HG02678 (cell line): ENCODE measurements around the gene JTB.

Source experiments
- ATAC-seq: cut with Tn5 transposase; IDR thresholded peaks from one replicate; pipeline ENCODE4 v1.9.1; 2021; ENCODE audit warnings: mild to moderate bottlenecking, moderate library complexity; ENCODE audit not compliant: unreplicated experiment

The JTB gene

DNA sequence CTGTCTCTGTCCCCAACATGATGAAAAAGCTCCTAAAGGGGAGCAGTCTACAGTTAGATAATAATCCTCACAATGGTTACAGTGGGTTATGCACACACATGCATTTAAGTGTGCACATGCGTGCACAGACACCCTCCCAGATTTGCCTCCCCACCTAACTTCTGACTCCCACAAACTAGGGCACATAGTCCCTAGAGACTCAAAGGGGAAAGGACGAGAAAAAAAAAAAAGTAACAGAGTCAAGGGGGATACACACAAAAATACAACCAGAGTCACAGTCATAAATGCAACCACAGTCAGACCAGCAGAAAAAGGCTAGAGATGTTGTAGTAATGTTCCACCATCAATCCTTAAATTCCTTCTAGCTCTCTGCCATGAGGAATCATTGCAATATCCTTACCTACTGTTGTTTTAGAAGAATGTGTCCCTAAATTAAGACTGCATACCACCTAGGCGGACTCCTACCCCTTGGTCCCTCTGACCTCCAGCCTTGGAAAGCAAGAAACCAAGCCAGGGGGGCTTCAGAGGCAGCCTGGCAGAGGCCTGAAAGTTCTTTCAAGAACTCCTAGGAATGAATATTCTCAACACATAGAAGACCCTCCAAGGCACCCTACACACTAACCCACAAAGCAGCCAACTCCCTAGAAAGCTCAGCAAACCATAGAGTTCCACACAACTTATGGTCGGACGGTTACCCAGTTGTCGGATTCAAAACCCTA is 20.3 kb downstream of the JTB start:
- ATAC-seq, result no peak

DNA sequence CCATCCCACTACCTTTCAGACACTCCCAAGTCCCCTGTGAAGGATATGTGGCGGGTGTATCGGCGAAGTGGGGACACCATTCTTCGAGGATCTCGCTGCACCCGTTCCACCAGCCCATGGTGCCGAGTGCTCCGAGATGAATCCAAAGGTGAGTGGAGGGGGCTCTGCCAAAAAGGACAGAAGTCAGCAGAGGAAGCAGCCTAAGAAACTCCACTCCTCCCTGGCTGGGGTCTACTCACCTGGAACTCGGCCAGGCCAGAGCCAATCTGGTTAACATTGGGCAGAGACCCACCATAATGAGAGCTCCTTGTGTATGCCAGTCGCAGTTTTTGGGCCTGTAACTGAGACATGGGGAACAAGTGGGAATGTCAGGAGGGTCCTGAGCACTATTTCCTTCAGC is 22.6 kb downstream of the JTB start:
- ATAC-seq, result no peak

DNA sequence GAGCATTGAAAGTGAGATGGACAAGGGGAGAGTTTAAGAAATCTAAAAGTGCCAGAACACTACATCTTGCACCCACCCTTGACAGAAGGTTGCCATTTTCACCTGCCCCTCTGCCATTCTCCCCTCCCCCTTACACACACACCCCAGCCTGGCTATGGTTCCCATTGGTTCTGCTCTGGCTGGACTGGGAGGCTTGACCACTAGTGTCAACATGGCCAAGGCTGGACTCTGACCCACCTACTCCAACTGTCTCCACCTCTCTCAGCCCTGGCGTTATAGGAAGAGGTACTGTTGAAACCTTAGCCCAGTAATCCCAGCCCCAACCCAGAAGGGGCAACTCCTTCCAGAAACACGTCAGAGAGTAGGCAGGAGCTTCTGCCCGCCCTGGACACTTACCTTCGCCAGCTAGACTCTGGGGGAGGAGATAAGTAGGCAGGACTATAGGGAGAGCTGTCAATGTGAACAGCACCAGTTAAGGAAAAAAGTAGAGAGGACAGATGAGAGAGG is 23.6 kb downstream of the JTB start:
- ATAC-seq, result no peak

DNA sequence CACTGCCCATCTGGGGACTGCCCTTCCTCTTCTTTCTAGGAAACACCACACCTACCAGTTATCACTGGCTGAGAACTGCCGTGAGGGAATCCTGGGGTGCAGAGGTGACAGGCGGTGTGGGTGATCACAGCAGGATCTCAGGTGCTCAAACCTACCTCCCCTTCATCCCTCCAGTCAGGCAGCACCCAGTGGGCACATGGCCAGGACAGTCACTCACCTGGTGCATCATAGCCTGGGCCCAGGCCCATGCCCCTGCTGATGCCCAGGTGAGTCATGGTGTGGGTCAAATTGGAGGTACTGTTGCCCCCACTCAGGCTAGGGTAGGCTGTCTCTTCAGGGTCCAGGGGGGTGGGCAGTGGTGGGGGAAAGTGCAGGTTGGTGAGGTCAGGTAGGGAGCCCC is 25.7 kb downstream of the JTB start:
- ATAC-seq, result no peak

DNA sequence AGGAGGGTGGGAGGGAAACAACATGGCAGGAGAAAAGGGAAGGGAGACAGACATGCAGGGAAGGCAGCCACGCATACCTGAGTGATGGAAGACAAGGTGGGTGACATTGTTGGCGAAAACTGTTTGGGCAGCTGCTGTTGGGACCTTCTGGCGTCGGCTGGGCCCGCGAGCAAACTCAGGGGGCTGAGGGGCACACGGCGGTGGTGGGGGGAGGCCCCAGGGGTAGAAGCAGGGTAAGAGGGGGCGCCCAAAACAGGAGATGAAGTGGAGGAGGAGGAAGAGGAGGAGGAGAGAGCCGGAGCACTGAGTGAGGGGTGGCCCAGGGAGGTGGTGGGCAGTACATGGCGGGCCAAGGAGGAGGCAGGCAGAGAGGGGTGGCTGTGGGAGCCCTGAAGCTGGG is 26.3 kb downstream of the JTB start:
- ATAC-seq, result no peak

DNA sequence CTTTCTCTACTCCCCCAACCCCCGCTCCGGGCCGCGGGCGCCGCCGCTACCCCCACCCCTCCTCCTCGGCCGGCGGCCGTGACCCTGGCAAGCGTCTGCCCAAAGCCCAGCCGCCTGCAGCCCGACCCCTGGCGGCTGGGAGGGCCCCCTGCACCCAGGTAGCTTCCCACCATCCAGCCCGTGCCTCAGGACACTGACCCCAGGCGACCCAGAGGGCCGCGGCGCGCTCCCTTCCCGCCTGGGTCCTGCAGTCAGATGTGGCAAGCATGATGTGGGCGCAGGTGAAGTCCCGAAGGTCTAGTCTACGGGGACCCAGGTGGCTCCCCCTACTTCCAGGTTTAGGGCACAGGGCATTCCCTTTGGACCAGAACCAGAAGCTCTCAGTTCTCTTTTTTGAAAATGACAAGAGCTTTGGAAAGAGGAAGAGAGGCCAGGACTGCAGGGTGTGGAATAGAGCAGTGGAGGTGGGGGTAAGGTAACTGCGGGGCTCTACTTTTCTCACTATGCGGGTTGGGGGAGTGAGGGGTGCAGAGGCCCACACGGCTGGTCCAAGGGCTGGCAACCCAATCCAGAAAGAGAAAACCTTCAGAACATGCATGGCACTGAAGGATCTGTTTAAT is 30.7 kb downstream of the JTB start, which contains the start of gene DENND4B:
TSS of gene DENND4B (minus strand) at position 97 of the 620 bp plus-strand sequence. CDS start 2,344 bp downstream, outside the sequence.
- ATAC-seq, result peak; percentile 75

DNA sequence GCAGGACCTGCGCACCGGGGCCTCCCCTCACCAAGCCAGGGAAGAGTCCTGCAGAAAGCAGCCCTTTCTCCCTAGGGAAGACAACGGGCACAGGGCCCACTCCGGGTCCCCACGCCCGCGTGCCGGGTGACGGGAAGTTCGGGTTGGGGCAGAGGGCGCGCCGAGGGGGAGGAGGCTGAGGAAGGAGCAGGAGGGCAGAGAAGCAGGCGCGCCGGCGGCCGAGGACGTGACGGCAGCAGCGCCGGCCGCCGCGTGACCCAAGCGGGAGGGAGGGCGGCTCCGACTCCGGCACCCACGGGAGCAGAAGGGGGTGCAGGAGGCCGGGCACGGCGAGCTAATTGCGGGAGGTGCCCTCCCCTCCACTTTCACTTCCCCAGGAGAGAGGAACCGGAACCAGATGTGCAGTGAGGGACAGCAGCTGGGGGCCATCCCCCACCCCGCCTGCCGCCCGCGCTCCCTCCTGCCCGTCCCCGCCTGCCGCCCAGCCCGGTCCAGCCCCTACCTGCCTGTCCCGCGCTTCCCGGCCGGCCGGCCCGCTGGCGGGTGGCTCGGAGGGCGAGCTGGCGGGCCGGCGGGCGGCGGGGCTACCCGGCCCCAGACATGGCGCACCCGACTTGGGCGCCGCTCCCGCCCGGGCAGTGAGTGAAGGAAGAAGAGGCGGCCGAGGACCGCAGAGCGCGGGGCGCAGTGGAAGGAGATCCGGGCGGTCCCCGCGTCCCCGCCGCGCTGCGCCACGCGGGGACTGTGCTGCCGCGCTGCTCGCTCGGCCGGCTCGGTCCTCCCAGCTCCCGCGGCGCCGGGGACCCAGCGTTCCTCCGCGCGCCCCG is 31.5 kb downstream of the JTB start:
- ATAC-seq, result peak; percentile 69

DNA sequence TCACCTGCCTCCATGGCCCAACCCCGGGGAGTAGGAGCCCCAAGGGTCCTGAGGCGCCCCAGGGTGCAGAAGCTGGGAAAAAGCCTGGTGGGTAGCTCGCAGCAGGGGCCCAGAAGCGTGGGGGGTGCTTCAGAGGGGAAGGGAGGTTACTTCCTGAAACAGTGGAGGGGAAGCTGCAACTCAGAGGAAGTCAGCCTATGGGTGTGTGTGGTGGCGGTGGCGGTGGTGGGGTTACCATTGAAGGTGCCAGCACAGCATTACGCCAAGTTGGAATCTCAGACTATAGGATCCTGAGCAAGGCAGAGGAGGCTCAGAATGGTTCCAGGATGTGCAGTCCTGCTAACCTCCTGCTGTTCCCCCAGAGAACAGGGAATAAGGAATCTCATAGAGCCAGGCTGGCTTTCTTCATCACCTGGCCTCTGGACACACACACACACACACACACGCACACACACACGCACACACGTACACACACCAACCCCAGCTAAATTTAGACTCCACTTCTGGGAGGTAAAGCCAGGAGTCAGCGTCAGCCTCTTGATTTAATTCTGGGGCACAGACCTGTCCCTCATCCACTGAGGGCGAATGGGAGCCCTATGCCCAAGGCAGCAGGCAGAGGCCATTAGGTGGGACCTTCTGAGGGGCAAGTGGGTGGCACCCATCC is 32.2 kb downstream of the JTB start:
- peak; percentile 20 for ATAC-seq

DNA sequence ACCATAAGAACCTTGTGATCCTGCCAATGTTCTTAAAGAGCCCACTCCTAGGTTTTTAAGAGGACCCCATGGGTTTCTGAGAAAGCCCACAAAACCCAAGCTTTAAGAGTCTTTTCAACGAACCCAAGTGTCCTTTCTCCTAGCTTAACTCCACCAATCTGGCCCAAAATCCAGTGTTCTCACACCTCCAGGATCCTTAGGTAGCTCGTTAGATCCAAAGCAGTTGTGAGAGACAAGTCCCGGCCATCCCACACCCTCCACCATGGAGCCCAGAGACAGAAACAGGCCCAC is 32.7 kb downstream of the JTB start:
- no peak for ATAC-seq

DNA sequence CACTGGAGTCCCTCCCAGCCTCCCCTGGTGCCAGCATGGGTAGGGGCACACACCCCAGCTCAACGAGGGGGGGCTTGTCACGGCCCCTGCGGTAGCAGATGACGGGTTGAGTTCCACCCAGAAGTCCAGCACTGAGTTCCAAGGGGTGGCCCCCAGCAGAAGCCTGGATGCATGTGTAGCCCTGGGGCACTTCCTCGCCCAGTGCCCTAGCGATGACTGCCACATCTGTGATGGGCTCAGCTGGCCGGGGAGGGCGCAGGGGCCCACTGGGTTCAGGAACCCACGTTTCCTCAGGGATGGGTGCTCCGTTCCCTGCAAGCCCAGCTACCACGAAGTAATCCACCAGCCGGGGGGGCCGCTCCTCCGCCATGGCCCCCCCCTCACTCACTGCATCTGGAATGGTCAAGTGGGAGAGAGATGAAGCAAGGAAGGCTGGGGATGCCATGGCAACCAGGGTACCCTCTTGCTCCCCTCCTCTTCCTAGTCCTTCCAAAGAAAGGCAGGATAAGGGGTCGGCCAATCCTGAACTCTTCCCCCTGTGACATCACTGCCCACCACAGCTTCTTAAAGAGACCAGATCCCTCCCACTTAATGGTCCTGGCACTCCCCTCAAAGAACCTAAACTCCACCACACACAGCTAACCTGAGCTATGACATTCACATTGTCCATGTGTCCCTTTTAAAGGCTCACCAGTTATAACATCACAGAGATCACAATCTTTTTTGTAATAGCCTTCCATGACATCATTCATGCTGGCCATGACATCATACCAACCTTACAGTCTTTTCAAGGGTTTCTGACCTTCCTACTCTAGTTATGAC is 33.3 kb downstream of the JTB start:
- no peak for ATAC-seq

DNA sequence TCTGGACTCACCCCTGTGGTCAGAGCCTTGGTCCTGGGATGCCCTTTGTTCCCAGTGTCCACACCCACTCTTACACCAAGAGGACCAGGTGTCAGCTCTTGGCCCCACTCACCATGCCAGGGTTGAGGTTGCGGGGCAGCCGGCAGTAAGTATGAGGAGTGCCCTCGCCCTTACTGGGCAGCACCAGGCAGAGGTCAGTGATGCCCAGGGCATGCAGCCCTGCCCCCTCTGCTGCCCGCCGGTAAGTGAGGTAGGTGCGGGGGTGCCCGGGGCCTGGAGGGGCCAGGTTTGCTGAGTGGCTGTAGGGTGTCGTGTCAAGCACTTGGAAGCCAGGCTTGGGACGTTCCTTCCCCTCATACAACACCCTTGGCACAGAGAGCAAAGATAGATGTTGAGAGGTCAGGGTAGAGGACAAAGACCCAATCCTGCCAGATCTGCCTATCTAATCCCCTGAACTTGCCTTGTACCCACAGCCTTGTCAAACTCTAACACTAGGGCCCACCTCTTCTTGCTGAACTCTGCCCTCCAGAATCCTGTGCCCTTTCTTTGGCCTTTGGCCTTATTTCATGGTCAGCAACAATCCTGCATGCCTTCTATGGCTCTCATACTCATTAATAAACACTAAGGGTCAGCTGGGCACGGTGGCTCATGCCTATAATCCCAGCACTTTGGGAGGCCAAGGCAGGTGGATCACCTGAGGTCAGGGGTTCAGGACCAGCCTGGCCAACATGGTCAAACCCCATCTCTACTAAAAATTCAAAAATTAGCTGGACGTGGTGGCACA is 34.5 kb downstream of the JTB start:
- no peak for ATAC-seq

DNA sequence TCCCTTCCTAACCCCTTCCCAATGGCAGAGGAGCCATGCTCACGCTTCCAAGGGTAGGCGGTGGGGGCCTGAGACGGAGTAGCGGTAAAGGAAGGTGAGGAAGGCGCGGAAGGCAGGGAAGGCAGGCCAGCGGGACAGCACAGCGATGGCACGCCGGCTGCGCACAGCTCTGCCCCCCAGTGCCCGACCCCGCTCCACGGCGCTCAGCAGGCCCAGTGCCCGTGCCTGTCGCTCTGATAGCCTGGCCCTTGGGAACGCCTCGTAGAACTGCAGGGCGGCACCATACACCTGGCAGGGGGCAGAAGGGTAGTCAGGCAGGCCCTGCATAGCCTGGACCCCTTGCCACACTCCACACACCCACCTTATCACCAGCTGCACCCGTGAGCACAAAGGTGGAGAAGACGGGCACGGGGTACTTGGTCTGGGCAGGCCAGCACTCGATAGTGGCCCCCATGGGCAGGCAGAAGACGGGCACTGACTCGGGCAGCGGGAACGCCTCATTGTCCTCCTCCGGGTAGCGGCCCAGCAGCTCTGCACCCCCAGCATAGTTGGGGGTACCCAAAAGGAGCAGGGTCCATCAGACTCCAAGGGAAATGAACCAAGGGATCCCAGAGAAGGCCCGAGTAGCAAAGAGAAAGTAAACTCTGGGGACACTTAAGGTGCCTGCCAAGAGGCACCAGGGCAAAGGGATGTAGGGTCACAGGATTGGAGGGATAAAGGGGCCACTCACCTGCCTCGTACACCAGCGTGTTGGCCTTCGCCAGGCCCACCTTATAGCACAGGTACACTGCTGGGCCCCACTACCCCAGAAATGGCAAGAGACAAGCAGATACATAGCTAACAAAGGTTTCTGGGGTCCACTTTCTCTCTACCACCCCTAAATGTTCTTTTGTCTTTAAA is 35.4 kb downstream of the JTB start:
- no peak for ATAC-seq

DNA sequence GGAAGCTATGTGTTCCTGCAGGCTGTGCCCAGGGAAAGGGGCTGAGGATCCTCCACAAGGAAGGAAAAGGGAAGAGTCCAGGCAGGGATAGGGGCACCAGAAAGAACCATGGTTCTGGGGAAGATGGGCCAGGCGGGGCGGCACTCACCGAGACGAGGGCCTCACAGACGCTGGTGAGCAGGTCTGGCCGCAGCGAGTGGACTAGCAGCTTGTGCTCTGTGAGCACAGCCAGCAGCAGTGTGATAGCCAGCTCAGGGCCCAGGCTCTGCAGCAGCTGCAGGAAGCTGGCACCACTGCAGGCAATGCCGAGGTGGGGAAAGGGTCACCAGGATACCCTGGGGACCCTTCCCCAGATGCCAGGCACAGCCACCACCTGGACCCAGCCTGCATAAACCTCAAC is 36.7 kb downstream of the JTB start:
- ATAC-seq, result no peak

DNA sequence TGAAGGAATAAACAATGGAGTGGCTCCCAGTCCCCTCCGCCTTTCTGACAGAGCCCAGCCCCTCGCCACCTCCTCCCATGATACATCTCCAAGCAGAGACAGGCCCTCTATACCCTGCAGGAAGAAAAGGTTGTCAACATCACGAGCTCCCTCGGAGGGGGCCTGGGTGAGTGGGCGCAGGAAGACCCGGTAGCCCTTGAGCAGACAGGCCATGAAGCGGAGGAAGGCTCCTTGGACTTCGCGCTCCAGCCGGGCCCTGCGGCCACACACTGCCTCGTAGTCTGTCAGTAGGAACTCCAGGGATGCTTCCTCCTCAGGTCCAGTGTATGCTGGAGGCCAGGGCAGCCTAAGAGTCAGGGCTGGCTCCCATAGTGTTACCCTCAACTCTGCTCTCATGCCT is 38.0 kb downstream of the JTB start:
- ATAC-seq, result no peak

DNA sequence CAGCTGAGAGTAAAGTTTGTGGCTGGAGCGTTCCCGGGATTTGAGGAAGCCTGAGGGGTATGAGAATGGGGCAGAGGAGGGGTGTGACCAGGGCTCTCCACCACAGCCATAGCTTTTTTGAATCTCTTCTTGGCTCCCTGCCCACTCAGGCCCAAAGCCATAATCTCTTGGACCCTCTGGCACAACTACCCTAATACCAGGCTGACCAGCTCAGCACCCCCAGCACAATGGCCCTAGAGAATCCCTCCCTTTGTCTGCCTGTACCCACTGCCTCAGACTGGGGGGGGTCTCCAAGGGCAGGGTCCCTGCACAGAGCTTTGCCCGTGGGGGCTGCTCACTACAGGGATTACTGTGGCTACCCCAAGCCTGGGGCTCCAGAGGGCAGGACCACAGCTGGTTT is 38.5 kb downstream of the JTB start:
- no peak for ATAC-seq

DNA sequence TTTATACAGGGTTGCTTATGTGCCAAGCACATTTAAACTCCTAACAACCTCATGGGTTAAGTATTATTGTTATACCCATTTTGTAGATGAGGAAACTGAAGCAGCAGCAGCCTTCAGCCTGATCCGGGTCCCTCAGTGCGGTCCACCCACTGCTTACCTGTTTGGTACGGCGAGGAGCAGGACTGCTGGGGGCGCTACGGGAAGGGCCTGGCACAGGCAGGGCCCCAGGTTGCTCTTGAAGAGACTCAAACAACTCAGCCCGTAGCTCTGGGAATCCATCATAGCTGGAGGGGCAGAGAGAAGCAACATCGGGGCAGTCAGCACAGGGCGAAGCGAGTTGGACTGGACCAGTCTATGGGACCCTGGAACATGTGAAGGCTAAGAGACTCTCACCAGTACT is 40.1 kb downstream of the JTB start:
- ATAC-seq, result no peak

DNA sequence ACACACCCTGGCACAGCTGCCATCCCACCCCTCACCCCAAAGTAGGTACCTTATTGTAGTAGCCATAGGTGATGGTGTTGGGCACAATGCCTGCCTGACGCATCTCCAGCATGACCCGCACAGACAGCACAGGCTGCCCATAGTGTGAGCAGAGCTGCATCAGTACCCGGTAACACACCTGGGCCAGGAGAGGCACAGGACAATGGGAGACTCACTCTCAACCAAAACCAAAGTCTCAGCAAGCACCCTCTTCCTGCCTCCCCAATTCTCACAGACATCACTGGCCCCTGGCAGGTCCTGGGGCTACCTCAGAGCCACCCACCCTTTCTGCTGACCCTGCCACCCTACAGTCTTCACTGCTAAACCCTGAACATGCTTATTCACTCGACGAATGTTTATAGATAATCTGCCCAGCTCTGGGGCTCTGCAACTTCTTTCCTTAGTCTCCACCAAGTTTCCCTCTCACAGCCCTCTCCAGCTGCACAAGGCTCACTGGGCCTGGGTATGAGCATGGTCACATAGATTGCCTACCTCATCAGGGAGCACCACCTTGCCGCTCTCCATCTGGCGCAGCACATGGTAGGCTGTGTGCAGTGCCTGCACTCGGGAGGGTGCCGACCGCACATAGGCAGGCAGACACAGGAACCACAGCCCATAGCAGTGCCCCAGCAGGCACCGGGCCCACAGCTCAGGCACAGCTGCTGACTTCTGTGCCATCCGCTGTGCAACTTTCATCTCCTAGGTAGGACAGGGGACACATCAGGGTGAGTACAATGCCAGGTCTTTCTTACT is 41.3 kb downstream of the JTB start:
- no peak for ATAC-seq

DNA sequence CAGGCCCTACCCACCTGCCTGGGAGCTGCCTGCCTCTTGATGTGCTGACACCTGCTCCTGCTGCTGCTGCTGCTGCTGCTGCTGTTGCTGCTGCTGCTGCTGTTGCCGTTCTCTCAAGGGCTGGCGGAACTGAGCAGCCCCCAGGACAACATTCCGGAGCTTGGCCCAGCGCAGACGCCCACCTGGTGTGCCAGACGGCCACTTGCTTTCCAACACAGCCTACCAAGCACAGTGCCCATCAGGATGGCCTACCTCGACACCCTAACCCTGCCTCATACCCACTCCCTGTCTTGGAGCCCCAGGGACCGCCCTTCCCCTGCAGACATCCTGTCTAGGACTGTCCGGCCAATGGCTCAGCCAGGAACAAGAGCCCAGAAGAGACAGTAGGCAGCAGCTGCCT is 42.7 kb downstream of the JTB start:
- no peak for ATAC-seq
